Measurements from ENCODE around the gene IRF8. TPM values are rescaled to one million over a fixed set of nuclear protein-coding genes. Genes with fewer than 3 reads are reported as not detected.
"Not testable (repeated sequence)": the region's sequence is repeated elsewhere in the genome, so short reads cannot be mapped to it uniquely, and the experiment has no call there.

IRF8 gene, protein sequence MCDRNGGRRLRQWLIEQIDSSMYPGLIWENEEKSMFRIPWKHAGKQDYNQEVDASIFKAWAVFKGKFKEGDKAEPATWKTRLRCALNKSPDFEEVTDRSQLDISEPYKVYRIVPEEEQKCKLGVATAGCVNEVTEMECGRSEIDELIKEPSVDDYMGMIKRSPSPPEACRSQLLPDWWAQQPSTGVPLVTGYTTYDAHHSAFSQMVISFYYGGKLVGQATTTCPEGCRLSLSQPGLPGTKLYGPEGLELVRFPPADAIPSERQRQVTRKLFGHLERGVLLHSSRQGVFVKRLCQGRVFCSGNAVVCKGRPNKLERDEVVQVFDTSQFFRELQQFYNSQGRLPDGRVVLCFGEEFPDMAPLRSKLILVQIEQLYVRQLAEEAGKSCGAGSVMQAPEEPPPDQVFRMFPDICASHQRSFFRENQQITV
- 10 to 100 TPM; 41.9 to 48.7 TPM for total RNA-seq
- long read RNA-seq, transcript IRF8-201 (9 exons, 3,030 nt), result major isoform, 90 of 111 reads
- long read RNA-seq, partial matches to known transcripts, result 16 of 111 reads
- long read RNA-seq, other reads (novel, unspliced or antisense), result 4 of 111 reads

DNA sequence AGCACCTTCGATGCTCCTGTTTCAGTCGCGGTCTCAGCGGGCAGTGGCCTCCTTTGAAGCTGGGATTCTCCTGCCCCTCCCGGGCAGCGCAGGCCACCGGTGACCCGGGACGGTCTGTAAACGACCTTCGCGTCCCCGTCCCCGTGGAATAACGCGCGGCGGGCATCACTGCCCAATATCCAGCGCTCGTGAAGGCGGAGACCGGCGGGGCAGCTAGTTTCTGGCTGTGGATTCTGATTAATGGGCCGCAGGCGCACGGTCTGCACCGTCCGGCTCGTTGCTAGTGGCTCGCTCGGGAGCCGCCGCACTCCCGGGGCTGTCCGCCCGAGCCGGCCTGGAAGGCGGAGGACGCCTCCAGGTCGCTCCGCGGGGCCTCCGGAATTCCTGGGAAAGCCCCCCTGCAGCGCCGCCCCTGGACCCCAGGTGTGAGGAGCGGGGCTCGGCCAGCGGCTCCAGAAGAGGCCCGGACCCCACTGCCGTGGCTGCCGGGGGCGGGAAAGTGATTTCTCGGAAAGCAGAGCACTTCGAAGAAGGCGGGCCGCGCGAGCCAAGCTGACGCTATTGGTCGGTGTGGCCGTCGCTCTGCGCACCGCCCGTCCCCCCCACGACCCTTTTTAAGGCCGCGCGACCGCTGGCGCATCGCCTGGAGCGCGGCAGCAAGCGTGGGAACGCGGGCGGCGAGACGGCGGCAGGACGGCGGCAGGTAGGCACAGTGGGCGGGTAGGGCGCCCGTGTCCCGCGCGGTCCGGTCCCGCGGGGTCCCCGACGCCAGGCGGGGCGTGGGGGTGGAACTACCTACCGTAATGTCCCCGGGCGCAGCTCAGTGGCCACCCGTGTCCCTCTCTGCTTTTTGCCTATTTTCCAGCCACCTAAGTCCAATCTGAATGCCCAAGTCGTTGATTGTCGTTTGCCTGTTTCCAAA is at the start of gene IRF8:
IRF8 (plus strand) TSS at position 642 of the 922 bp plus-strand sequence. CDS start 3,854 bp downstream, outside the sequence.
- ATAC-seq (peak; percentile 86), DNase-seq (peak; percentile 81 to 91)
- intact Hi-C loops (cut with DNase I, micrococcal nuclease), result no loop called here

DNA sequence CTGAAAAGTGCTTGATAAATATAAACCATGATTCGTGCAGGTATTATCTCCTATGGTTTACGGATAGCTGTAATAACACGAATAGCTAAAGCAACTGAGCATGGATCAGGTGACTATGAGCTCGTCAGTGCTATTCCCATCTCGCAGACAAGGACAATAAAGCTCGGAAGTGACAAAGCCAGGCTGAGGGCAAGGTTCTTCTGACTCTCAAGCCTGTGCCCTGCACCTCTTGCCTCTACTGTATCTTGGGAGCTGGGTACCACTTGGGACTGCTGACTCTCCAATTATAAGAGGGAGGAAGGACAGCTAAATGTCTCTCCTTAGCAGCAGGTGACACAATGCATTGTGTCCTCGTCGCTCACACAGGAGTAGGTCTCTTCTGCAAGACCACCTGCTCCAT is 49.6 kb upstream of the IRF8 start:
- intact Hi-C loops (cut with DNase I, micrococcal nuclease), result no loop called here
- DNase-seq (no peak), ATAC-seq (no peak)

DNA sequence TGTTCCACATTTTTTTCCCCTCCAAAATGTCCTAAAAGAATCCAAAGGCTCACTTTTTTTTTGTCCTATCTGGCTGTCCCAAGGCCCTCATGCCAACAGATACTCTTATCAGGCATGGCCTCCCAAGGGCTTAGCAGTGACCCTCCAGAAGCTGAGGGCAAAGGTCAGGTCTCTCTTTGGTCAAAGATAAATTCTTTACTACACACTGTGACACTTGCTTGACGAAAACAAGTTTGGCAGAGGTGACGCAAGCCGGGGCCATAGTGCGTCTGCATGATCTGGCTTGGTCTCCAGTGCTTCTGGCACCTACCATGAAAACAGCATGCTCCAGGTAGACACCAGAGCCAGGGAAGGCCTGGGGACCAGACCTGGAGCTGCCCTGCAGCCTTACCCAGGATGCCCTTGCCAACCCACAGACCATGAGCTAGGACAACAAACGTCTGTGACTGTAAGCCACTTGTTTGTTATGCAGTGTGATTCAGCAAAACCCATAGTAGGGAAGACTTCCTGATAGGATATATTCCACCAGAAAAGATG is 48.5 kb upstream of the IRF8 start:
- DNase-seq, result peak in 1 of 2 donors; percentile 1
- intact Hi-C loops (cut with DNase I, micrococcal nuclease), result no loop called here
- no peak for ATAC-seq

DNA sequence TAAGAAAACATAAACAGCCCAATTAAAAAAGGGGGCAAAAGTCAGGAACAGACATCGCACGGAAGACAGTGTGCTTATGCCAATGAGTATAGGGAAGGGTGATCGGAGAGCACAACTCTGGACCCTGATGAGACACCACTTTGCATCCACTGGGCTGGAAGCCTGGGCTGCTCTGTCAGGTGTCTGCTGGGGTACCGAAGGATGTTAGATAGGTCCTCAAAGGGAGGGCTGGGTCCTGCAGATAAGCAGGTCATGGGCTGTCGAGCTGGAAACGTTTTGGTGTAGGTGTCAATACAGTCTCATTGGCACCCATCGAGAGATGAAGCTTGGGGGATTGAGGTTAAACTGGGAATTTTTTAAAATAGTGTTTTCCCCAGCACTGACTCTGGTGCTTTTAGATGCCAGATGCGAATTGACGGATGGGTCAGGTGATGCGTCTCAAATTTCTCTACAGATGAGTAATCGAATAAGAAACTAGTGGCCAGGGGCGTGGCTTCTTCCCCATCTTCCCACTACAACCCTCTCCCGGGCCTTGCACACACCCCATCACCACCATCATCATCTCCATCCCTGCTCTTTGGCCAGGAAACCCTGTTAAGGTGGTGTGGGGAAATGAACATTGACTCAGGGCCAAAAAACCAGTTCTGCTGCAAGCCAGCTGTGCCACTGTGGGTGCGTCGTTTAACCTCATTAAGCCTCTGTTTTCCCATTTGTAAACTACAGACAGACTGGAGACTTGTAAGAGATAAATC is 47.8 kb upstream of the IRF8 start:
- ATAC-seq (no peak), DNase-seq (peak in 1 of 2 donors; percentile 13)
- intact Hi-C loops (cut with DNase I, micrococcal nuclease), result no loop called here

DNA sequence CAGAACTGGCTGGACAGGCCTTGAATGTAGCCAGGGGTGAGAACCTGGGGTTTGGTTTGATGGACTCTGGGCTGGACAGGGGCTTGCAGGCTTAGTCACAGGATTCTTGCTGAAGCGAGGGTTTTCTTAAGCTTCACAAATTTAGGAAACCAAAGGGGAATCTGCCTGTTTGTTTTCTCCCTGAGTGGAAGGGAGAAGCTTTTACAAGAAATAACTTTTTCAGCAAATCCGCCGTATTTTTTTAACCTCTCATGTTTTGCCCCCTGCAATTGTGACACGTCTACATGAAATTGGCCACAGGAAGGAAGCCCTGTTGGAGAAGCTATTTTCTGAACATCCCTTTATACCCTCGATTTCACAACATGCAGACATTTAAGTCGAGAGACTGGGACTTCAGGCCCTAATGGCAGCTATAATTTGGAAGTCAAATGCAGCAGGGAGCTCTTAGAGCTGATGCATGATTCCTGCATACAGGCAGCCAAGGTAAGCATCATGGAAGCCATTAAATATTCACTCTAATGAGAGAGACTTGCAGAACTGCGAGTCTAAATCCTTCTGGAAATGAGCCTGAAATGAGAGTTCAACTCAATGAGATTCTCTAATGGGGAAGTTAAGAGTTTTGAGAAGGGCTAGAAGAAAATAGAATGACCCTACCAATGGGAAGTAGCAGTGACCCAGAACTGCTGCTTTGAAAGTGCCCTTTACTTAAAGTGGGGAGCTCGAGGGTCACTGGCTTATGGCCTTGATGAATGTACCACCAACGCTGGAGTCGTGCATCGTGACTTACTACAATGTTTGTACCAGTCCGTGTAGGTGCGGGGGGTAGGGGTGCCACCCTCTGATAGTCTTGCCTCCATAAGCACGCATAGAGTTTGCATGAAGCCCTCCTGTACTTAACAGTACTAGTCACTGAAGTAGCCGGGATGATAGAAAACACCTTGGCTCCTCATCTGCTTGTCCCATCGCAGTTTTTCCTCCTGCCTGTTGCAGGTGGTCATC is 45.1 kb upstream of the IRF8 start:
- ATAC-seq (no peak), DNase-seq (no peak)
- intact Hi-C loops (cut with DNase I, micrococcal nuclease), result no loop called here

DNA sequence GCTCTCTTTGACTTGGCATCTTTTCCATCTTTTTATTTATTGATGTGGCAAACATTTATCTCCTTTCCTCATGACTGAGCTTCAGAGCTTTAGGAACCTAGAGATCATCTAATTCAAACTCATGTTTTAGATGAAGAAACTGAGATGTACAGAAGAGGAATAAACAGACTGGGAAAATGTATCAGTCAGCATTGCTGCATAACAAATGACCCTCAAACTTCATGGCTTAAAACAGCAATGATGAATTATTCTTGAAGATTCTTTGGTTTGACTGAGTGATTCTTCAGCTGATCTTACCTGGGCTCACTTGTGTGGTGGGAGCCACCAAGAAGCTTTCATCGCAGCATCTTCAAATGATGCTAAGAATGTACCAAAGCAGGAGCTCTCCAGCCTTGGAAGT is 44.0 kb upstream of the IRF8 start:
- DNase-seq (no peak), ATAC-seq (no peak)
- intact Hi-C loops (cut with DNase I, micrococcal nuclease), result no loop called here

DNA sequence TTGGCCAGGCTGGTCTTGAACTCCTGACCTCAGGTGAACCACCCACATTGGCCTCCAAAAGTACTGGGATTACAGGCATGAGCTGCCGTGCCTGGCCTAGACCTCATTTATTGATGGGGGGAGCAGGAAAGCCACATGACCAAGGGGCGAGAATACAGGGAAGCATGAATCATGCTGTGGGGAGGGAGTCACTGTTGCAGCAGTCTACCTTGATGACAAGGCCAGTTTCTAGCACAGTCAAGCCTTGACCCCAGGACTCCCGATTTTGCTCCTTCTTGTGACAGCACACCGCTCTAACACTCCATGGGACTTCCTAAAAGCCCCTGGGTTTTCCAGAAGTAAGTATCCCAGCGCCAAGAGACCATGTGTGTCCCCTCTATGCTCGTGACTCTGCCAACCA is 42.9 kb upstream of the IRF8 start:
- ATAC-seq (no peak), DNase-seq (no peak)
- intact Hi-C loops (cut with DNase I, micrococcal nuclease), result no loop called here

DNA sequence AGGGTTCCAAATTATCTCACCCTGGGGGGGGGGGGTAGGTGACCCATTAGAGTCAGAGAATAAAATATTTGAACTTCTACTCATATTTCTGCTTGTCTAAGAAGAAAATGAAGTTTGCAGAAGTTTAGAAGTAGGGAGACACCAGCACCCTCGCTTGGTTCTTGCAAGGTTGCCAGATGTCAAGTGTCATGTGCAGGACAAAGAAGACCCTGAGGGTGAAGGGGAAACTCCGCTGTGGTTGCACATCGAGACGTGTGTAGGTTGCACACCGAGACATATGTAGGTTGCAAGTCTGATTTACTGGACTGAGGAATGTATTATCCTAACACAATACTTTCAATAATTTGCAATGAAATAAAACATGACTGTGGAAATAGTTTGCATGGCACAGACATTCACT is 42.4 kb upstream of the IRF8 start:
- DNase-seq (no peak), ATAC-seq (no peak)
- intact Hi-C loops (cut with DNase I, micrococcal nuclease), result no loop called here

DNA sequence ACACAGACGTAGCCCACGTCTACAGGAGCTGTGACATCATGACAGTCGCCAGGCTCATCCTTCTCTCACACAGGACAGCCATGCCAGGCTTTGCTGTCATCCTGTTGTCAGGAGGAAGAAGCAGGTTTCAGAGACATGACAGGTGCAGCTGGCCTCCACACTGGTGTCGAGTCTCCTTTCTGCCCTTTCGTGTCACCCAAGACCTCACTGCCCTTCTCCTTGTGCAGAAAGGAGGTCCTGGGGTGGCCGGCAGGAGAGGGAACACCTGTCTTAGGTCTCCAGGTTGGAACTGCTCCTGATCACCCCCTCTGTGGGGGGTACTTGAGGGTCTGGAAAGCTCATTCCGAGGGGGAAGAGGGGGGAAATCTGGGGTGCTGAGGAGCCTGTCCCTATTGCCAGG is 41.6 kb upstream of the IRF8 start:
- intact Hi-C loops (cut with DNase I, micrococcal nuclease), result no loop called here
- DNase-seq, result no peak

DNA sequence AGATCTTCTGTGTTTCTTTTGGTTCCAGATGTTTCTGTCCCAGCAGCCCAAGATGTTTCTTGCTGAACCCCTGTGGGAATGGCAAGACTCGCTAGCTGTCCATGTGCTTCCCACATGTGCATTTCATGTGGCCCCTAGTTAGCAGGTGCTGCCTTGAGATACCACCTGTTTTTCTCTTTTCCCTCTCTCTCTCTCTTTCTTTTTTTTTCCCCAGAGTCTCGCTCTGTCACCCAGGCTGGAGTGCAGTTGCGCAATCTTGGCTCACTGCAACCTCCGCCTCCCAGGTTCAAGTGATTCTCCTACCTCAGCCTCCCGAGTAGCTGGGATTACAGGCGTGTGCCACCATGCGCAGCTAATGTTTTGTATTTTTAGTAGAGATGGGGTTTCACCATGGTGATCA is 40.4 kb upstream of the IRF8 start:
- DNase-seq; ATAC-seq; intact Hi-C loops (cut with DNase I, micrococcal nuclease): not testable (repeated sequence)

More for the DNA sequence above, 41.6 kb upstream of the IRF8 start:
- no peak for ATAC-seq

DNA sequence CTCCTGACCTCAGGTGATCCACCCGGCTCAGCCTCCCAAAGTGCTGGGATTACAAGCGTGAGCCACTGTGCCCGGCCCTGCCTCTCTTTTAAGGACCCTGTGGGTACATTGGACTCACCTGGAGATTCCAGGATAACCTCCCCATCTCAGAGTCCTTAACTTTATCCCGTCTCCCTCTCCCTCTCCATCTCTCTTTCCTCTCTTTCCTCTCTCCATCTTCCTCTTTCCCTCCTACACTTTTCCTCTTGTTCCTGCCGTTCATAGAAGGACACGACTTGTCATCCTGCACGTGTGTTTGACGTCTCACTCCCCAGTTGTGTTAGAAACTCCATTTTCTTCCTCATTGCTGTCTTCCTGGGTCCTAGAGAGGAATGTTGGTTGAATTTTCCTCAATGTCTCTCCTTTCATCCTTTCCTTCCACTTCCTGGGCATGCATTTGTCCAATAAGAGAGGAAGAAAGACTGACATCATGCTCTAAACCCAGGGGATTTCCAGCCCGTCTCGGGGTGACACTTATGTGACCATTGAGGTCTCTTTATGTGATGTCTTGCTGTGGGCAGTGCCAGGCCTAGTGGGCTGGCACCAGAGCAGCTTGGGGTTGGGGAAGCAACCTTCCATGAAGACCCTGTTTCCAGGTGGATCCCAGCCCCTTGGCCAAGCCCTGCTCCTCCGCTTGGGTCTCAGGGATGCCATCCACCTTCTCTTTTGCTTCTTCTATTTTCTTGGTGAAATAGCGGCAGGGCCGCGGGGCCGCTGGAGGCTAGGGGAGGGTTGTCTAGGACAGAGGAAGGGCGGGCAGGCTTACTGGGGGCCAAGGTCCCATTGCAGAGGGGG is 39.8 kb upstream of the IRF8 start:
- ATAC-seq (no peak), DNase-seq (no peak)
- intact Hi-C loops (cut with DNase I, micrococcal nuclease), result no loop called here

DNA sequence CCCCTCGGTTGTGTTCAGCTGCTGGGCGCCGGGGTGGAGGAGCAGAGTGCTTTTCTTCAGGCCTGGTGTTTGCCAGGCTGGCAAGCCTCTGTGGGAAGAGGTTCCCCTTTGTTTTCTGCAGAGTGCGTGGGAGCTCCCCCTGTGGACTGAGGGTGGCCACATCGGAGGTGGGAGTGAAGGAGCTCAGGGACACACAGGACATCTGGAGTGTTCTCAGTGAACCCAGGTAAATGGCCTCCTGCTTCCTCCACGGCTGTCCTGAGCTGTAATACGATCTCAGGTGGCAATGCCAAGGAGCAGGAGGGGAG is 39.2 kb upstream of the IRF8 start:
- no peak for DNase-seq
- no peak for ATAC-seq
- intact Hi-C loops (cut with DNase I, micrococcal nuclease), result no loop called here

DNA sequence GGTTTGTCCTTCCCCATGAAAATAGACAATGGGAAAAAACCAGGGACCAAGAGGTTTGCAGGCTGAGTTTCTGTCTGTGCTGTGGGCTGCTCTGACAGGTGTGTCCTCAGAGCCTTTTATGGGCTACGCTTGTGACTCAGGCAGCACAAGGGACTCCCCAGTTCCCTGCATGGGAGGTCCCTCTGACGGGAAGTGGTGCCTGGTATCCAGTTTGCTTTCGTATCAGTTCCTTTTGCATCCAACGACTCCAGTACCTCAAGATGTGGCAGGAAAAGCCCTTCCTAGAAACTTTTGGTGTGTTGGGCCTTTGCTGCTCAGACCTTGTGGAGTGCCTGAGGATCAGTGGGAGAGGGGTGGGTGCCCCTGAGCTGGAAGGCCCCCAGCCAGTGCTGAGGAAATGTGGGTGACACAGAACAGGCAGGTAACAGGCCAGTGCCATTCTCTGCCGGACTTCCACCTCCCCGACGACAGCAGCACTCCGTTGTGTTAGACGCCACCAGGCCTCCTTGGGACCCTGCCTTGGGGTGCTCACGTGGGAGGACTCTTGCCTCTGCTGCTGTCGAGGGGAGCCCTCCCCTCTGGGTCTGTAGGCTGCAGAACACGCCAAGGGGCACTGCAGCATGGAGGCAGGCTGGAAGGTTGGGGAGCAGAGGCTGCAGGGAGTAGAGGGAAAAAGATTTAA is 38.4 kb upstream of the IRF8 start:
- intact Hi-C loops (cut with DNase I, micrococcal nuclease), result no loop called here
- ATAC-seq, result no peak
- DNase-seq, result no peak

DNA sequence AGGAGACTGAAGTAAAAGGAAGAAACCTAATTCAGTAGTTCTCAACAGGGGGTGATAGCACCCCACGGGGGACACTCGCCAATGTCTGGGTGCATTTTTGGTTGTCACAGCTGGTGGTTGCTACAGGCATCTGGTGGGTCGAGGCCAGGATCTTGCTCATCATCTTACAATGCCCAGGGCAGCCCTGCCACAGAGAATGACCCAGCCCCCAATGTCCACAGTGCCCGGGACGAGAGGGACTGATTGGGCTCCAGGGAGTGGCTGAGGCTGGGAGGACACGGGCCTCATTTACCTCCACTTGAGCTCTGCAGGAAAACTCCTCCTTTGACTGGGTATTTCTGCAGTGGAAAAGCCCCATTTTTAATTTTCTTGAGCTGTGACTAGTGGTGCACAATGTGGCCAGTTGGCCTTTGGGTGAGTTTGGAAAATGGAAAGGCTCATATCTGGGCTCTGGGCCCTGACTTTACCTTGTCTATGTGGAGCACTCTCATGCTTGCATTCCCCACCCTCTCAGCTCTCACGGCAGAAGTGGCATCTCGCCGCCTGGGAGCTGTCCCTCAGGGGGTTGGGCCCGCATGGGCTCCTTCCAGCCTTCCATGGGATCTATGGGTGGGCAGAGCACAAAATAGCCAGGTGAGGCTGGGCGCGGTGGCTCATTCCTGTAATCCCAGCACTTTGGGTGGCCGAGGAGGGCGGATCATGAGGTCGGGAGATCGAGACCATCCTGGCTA is 37.7 kb upstream of the IRF8 start:
- peak; percentile 47 for ATAC-seq
- intact Hi-C loops (cut with DNase I, micrococcal nuclease), result no loop called here

DNA sequence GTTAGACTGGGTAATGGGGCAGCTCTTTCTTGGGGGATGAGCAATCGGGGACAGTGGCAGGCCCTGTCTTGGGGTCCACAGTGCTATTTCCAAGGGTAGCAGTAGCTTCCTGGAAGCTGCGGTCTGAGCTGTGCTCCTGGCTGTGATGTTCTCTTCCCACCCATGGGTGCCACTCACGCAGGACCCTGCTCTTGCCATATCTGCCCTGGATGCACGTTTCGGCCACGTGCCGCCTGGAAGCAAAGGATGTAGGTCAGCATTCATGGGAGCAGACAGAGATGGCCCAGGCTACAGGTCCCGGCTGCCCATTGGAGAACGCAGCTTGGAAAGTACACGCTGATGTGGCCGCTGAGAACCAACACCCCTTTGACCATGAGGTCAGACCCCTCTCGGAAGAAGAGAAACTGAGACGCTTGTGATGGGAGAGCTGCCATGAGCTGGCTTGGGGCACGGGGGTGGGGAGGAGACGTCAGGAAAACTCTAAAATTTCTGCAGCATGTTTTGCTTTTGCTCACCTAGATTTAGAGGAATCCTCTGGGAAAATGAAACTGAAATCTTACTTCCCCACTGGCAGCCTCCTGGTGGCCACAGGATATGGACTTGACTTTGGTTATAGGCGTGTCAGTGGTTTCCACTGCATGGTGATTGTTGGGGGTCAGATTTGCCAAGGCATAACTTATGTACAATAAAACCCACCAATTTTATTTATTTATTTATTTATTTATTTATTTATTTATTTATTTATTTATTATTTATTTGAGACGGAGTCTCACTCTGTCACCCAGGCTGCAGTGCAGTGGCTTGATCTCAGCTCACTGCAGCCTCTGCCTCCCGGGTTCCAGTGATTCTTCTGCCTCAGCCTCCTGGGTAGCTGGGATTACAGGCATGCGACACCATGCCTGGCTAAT is 36.2 kb upstream of the IRF8 start:
- intact Hi-C loops (cut with DNase I, micrococcal nuclease), result no loop called here
- ATAC-seq (no peak), DNase-seq (no peak)

More for the DNA sequence above, 37.7 kb upstream of the IRF8 start:
- no peak for DNase-seq

Measured in left colon (tissue), 2 donors.